SKM-1 (cell line): Measurements from ENCODE around the gene SBSN.
A peak's percentile ranks its signal among the peaks of the same experiment; 100 is the strongest.

Source experiments
- DNase-seq: peaks from one replicate; lab custom pipeline; 2025; ENCODE audit not compliant: unreplicated experiment; lab: John Stamatoyannopoulos, UW

Gene SBSN

GRCh38 chr19:35533201-35533821, 5.2 kb upstream of the SBSN start, which contains the start of gene GAPDHS:
Gene GAPDHS, plus strand, starts transcription at chr19:35533456. Its CDS starts 72 bp downstream, at chr19:35533528.
- no peak for DNase-seq

DNA sequence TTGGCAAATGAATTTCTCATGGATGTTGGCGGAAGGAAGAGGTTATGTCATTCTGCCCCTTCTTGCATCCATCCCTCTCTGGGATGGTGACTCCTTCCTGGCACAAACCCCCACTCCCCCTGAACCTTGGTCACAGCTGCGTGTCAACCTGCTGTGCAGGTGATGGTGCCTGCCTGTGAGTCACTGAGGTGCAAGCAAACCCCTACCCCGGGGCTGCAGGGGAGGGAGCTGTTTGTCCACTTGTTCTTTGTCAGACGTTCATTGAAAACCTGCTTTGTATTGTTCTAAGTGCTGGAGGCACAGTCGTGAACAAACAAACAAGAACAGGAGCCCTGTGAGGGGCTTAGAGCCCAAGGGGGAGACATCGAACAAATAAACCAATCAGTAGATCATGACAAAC, 3.2 kb upstream of the SBSN start:
- DNase-seq = no peak

DNA sequence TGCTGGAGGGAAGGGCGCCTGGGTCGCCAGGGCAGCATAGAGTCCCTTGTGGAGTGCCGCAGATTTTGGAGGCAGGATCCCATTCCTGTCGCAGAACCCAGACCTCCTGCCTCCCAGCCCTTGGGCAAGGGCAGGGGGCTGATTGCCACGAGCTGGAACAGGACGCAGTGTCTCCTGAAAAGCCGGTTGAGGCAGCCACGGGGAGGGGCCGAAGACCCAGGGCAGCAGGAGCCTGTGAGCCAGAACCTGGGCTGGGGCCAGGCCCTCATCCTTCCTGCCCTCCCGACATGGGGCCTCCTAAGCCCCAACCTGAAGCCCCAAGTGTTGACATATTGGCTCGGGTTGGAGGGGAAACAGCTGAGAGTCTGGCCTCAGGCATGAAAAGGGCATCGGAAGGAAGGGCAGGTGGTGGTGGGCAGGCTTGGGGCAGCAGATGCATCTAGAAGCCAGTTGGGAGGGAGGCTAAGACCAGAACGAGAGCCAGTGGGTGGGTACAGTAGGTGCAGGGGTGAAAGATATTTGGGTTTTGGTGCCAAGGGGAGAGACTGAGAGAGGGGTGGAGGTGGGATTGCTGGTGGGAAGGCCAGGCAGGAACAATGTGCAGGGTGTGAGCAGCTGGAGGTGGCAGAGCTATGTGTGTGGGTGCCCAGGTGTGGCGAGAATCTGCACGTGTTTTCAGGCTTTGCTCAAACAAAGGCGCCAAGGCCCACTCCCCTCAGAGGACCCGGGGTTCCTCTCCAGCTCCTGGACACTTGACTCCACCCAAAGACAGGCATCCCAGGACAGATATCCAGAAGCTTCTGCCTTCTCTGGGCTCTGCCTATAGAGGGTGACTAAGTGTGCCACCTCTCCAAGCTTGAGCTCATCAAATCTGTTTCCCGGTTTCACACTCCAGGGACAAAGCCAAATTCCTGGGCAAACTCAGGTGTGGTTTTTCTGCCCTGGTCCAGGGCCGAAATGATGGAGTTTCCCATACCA, 1.4 kb upstream of the SBSN start:
- DNase-seq = no peak

DNA sequence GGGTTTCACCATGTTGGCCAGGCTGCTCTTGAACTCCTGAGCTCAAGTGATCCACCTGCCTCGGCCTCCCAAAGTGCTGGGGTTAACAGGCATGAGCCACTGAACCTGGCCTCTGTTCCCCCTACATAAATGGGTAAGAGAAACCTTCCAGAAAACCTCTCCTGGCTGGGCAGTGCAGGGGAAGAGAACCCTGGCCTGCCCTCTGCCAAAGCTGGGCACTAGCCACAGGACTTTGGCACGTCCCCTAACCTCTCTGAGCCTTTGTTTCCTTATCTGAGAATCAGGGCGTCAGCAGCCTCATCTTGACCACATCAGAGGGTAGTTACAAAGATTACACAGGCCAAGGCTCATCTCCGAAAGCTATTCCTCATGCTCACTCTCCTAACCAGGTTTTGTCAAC, 2.2 kb downstream of the SBSN start:
- no peak for DNase-seq

DNA sequence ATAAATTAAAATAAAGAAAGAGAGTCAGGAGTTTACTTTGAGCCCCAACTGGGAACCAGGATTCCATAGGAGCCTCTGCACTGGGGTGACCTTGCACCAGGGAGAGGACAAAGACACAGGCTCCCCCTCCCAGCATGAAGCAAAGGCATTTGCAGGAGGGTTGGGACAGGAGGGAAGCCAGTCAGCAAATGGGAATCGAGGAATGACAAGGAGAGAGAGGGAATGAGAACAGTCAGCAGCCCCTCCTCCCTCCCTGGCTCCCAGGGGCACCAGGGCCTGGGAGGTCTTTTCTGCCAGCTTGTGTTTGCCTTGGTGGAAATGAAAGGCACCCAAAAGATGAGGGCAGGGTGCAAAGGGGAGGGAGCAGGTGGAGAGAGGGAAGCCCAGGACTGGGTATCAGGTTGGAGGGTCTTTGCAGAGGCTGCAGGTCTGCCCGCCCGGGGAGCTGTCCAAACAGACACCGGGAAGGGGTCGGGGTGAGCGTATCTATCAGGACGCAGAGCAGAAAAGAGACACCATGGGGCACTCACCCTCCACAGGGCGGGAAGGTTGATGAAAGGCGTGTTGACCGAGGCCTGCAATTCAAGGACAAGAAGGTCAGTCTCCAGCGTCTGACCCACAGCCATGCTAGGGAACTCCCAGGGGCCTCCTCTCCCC, 3.8 kb downstream of the SBSN start:
- no peak for DNase-seq

- no peak for DNase-seq
These were observed 5.3 kb downstream of the SBSN start for GRCh38 chr19:35522745-35523327.

DNA sequence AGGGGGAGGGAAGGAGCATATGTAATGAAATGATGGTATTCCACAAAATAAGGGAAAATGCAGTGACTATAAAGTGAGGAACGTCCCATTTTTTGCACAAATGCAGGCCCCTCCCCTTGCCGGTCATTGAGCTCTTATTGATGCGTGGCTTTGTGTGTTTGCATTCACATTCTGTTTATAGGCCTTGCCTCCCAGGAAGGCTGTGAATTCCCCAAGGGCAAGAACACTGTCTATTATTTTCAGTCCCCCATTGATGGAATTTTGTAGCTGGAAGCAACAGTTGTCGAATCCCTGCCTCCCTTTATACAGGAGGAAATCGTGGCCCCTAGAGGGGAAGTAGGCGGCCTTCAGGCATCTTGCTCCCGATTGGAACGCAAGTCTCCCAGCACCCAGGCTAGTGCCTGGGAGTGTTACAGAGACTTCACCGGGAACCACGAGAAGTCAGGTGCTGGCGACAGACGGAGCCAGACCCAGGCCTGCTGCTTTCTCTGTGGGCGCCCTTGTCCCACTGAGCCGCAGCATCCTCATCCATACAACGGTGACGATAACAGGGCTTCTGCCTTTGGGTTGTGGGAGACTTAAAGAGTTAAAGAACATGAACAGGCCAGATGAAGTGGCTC, 6.9 kb downstream of the SBSN start:
- no peak for DNase-seq

DNA sequence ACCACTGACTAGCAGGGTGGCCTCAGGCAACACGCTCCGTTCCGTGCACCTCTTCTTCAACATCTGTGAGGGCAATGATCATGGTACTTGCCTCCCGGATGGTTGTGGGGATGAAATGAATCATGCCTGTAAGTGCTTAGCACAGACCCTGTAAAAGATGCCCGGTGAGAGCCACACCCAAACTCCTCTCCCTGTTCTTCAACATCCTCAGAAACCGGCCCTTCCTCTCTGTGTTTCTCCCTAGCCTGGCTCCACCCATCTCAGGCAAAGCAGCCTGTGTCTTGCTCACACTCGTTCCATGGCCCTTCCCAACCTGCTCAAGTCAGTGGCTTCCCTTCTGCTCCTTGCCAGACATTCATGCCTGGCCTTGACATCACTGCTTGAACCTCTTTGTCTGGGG, 8.8 kb downstream of the SBSN start:
- no peak for DNase-seq

DNA sequence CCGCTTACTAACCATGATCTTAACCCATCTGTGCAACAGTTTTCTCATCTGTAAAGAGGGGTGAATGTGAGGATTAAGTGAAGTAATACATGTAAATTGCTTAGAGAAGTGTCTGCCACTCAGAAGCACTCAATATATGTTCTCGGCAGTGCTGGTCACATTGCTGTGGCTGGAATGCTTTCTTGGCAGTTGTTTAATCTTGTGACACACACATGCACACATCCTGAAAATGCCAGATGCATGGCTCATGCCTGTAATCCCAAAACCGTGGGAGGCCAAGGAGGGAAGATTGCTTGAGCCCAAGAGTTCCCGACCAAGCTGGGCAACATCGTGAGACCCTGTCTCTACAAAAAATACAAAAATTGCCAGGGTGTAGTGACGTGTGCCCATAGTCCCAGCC, 9.8 kb downstream of the SBSN start:
- DNase-seq = no peak

GRCh38 chr19:35517342-35517741, 10.8 kb downstream of the SBSN start:
- no peak for DNase-seq

- no peak for DNase-seq
These were observed 11.8 kb downstream of the SBSN start for GRCh38 chr19:35516310-35516709.

DNA sequence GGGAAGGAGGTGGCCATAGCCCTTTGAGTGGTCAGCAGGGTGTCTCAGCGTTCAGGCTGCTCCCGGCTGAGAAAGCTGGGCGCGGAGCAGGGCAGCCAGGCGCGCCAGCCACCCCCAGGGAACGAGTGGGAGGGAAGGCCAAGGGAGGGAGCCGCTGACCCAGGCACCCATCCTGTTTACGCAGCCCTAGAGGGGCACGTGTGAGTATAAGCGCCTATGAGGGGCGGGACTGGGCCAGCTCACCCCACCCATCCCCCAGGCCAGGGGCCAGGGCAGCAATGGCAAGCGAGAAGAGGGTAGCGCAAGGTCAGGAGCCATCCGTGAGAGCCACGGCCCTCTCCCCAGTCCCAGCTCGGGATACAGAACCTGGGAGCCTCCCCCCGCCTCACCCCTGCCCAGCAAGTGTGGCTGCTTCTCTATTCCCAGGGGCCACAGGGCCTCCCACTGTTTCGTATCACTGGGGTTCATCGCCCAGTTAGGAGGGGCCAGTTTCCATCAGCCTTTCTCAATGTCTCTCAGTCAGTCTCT, 13.8 kb downstream of the SBSN start:
- no peak for DNase-seq

DNA sequence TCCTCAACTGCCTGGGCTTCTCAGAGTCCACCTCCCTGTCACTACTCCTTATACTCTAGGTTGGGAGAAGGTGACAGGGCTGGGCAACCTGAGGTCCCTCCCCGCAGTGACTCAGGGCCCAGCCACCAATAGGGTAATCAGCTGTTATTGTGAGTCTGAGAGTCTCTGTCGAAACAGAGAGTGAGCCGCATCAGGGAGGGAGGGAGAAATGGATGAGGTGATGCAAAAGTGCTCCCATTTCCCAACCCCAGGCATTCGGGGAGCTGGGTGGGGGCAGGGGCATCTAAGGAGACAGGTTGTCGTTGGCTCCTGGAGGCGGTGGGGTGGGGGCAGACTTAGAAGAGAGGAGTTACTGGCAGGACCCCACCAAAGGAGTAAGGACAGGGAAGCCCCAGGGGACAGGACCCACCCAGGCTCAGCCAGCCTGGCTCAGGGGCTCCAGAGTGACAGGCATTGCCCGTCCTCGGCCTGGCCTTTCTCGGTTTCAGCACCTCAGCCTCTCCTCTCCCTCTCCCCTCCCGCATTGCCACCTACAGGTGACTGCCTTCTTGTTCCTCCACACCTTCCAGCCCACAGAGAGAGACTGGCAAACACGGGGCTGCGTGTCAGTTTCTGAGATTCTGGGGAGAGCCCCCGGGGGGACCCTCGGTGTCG, 14.4 kb downstream of the SBSN start, which contains the start of gene DMKN:
Gene DMKN, minus strand, starts transcription at position 22 of the 654 bp plus-strand sequence. CDS start 174 bp downstream, outside the sequence.
- no peak for DNase-seq

GRCh38 chr19:35512831-35513627, 15.1 kb downstream of the SBSN start:
- no peak for DNase-seq

DNA sequence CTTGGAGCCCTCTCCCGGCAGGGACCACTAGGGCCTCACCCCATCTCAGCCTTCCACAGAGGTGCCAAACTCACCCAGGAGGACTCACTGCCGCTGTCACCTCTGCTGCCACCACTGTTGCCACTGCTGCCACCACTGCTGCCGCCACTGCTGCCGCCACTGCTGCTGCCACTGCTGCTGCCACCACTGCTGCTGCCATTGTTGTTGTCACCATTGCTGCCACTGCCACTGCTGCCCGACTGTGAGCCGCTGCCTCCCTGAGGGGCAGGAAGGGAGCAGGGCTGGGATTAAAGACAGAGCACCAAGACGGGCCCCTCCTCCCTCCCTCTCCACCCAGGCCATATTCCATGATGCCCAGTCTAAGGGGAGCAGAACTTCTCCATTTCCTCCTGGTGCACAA, 16.8 kb downstream of the SBSN start:
- no peak for DNase-seq

- no peak for DNase-seq
These were observed 17.5 kb downstream of the SBSN start for GRCh38 chr19:35510626-35510964.

DNA sequence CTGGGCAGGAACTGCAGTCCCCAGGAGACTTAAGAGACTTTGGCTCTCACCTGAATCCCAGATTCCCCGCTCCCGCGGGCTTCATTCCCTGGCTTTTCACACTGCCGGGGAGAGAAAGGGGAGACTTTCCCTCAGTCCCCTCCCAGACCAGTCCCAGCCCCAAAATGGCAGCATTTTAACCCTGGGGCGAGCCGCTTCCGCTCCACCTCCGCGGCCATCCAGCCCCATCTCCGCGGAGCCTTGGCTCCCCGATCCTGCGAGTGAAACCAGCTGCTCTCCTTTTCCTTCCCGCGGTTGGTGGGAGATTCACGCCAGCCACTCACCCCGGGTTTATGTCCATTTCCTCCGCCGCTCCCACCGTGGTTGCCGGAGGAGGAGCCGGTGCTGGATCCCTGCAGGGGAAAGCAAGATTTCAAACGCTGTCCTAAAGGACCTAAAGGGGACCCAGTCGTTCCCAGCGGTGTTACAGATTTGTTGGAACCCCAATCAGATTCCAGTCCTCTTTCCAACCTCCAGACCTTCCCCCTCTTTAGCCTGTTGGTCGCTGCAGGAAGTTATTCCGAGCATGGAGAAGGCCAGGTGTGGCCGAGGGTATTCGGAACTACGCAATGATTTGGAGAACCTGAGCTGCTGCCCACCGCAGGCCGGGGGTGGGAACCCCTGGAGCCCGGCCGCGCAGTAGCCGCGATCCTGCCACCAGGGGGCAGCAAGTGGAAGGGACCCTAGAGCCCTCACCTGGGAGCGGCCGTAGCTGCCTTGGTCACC, 18.1 kb downstream of the SBSN start:
- peak; percentile 6 for DNase-seq

DNA sequence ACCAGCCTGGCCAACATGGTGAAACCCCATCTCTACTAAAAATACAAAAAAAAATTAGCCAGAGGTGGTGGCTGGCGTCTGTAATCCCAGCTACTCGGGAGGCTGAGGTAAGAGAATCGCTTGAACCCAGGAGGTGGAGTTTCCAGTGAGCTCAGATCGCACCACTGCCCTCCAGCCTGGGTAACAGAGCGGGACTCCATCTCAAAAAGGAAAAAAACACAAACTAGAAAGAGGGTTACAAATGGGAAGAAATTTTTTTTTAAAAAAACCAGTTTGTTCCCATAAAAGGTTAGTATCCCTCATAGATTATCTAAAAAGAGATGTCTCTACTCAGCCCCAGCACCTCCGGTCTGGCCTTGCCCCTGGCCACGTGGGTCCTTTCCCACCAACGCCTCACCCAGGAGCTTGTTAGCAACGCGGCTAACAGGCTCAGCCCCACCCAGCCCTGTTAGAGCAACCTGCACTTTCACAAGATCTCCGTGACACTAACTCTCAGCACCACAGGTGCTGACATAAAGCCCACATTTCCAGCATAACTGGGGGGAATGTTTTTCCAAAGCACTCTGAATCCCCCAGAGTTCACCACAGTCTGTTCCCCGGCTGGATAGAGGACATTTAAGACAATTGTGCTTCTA, 19.0 kb downstream of the SBSN start:
- DNase-seq = no peak
